Suprapubic skin (tissue), 4 donors: ENCODE data around the gene LHPP. TPM values are rescaled to one million over a fixed set of nuclear protein-coding genes. Genes with fewer than 3 reads are reported as not detected.

Experiments used
- DNase-seq, 2 donors: peaks; one replicate each; pipeline ENCODE4 v3.0.0-alpha.2; 2019; ENCODE audit warnings: low spot score in 2 of 2
- H3K27ac ChIP-seq: fragments of 200-600 bp; sonication (generic); one replicate; pipeline ENCODE4 v1.5.1; 2019
- H3K27me3 ChIP-seq: fragments of 200-600 bp; sonication (generic); one replicate; pipeline ENCODE4 v1.5.1; 2019
- H3K36me3 ChIP-seq: fragments of 200-600 bp; sonication (generic); one replicate; pipeline ENCODE4 v1.5.1; 2019
- H3K4me1 ChIP-seq: fragments of 200-600 bp; sonication (generic); one replicate; pipeline ENCODE4 v1.5.1; 2019
- H3K4me3 ChIP-seq: fragments of 200-600 bp; sonication (generic); one replicate; pipeline ENCODE4 v1.5.1; 2019; ENCODE audit warnings: mild to moderate bottlenecking
- H3K9me3 ChIP-seq: fragments of 200-600 bp; sonication (generic); one replicate; pipeline ENCODE4 v1.5.1; 2019
- EP300 ChIP-seq: sonication (generic); formaldehyde crosslinking; IDR thresholded peaks from one replicate; pipeline ENCODE4 v1.6.1; 2017; ENCODE audit warnings: antibody characterized with exemption
- POLR2A ChIP-seq, 2 donors: fragments of 450-650 bp; IDR thresholded peaks; one replicate each; pipeline ENCODE4 v1.6.1; 2017; ENCODE audit warnings: antibody characterized with exemption in 2 of 2, mild to moderate bottlenecking in 2 of 2, moderate library complexity in 2 of 2
- POLR2AphosphoS5 ChIP-seq, 3 donors: sonication (generic); formaldehyde crosslinking; IDR thresholded peaks; one replicate each; pipeline ENCODE4 v1.6.1; 2017; ENCODE audit warnings: antibody characterized with exemption in 3 of 3
- WGBS: methylation state at CpG from one replicate; pipeline ENCODE4 v1.1.5; 2018; 5-methylcytosine and 5-hydroxymethylcytosine counted together
- total RNA-seq, 4 donors: library from RNA; depleted of rRNA; stranded (reverse); fragments of >200 nt; gene quantifications; one replicate each; pipeline ENCODE4 v1.1.0, GENCODE V29; 2016
- TF ChIP-seq, protein P1 (sequence below), 2 donors: fragments of 200-600 bp in 1 of 2; fragments of 450-650 bp in 1 of 2; sonication (generic) in 1 of 2; IDR thresholded peaks; one replicate each; pipeline ENCODE4 v1.5.1; 2016 to 2019; ENCODE audit warnings: antibody characterized with exemption in 2 of 2, mild to moderate bottlenecking in 1 of 2, moderate library complexity in 1 of 2

The LHPP gene
- total RNA-seq, 4 donors from 2014 or later, result 14.4 to 22.6 (median 15.3) TPM

GRCh38 chr10:124626759-124627380 is 165.2 kb downstream of the LHPP start:
- H3K27ac ChIP-seq, result peak overlapping the region; percentile 59
- no peak for DNase-seq
- H3K4me1 ChIP-seq, result peaks cover 80% of the 10 kb centered on the region

DNA sequence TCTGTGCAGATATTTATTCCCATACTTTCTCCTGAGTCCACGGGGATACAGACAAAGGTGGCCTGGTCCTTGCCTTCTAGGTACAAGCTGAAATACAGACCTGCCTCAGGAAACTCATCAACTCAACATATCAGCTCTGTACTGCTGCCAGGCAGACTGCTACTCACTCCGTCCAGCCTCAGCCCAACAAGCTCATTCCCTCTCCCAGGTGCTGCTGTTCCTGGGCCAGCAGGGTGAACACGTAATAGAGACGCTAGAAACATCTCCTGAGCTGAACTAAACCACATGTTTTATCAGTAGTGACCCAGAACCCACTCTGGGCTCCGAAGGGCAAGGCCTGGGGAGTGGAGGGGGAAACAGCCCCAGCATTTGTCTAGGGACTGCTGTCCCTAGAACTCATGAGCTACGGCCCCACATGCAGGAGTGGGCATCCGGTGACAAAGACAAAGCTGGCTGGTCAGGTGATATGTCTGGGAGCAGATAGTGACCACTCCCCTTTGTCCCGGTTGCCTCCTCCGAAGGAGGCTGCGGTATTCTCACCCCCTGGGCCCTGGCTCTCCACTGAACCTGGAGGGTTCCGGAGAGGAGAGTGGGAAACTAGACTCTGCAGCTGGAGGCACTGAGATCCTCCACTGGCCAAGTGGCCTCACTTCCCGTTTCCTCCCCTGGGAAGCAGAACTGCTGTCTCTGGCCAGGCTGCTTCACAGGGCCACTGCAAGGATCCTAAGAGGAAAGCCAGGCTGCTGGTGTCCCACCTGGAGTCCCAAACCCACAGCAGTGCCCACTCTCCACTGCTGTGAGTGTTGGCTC is 166.4 kb downstream of the LHPP start:
- 60% methylated on average over 7 of the region's 12 CpGs for WGBS

More at GRCh38 chr10:124626759-124627380, 165.2 kb downstream of the LHPP start:
- Histone ChIP-seq H3K9me3 (no peaks in the 10 kb centered on the region), H3K27me3 (no peaks in the 10 kb centered on the region), H3K36me3 (peaks cover 20% of the 10 kb centered on the region), H3K4me3 (no peak overlapping the region)
- 42% methylated on average over 10 of the region's 13 CpGs for WGBS
- TF ChIP-seq, protein P1, sequence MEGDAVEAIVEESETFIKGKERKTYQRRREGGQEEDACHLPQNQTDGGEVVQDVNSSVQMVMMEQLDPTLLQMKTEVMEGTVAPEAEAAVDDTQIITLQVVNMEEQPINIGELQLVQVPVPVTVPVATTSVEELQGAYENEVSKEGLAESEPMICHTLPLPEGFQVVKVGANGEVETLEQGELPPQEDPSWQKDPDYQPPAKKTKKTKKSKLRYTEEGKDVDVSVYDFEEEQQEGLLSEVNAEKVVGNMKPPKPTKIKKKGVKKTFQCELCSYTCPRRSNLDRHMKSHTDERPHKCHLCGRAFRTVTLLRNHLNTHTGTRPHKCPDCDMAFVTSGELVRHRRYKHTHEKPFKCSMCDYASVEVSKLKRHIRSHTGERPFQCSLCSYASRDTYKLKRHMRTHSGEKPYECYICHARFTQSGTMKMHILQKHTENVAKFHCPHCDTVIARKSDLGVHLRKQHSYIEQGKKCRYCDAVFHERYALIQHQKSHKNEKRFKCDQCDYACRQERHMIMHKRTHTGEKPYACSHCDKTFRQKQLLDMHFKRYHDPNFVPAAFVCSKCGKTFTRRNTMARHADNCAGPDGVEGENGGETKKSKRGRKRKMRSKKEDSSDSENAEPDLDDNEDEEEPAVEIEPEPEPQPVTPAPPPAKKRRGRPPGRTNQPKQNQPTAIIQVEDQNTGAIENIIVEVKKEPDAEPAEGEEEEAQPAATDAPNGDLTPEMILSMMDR (IDR thresholded peaks at IDR 0.05), result no peak
- TF ChIP-seq EP300, result no peak
- TF ChIP-seq POLR2AphosphoS5 (IDR thresholded peaks at IDR 0.05), result no peak
- TF ChIP-seq POLR2A (IDR thresholded peaks at IDR 0.05), result no peak

DNA sequence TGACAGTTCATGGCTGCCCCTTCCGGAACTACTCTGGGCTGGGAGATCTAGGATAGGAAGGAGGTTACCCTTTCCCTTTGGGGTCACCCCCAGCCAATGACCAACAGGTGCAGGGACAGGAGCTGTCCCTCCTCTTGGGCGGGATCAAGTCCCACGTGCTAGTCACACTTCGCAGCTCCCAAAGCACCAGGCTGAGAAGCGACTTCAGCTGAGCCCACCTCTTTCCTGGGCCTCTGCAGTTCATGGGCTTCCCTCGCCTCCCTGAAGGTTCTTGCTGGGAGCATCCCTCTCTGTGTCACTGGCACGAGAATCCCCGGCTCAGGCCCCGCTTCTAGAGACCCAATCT is 167.0 kb downstream of the LHPP start:
- H3K4me1 ChIP-seq, result peaks cover 88% of the 10 kb centered on the region
- no peaks in the 10 kb centered on the region for H3K9me3 ChIP-seq
- WGBS, result 81% methylated on average over 7 of the region's 9 CpGs
- peak overlapping the region; percentile 35 for H3K27ac ChIP-seq
- DNase-seq, result no peak
- no peak for TF ChIP-seq EP300
- TF ChIP-seq, protein P1 (IDR thresholded peaks at IDR 0.05), result no peak
- no peak for TF ChIP-seq POLR2AphosphoS5 (IDR thresholded peaks at IDR 0.05)
- no peak for TF ChIP-seq POLR2A (IDR thresholded peaks at IDR 0.05)
- peaks cover 5% of the 10 kb centered on the region for H3K36me3 ChIP-seq
- no peaks in the 10 kb centered on the region for H3K27me3 ChIP-seq
- H3K4me3 ChIP-seq, result no peak overlapping the region

More for the DNA sequence above, 166.4 kb downstream of the LHPP start:
- no peak for DNase-seq
- TF ChIP-seq POLR2A (IDR thresholded peaks at IDR 0.05) (no peak), POLR2AphosphoS5 (IDR thresholded peaks at IDR 0.05) (no peak), EP300 (no peak)
- TF ChIP-seq, protein P1 (IDR thresholded peaks at IDR 0.05), result no peak
- Histone ChIP-seq H3K36me3 (peaks cover 10% of the 10 kb centered on the region), H3K27ac (peak overlapping the region; percentile 35), H3K9me3 (no peaks in the 10 kb centered on the region), H3K4me3 (no peak overlapping the region), H3K27me3 (no peaks in the 10 kb centered on the region), H3K4me1 (peaks cover 87% of the 10 kb centered on the region)

- no peaks in the 10 kb centered on the region for H3K9me3 ChIP-seq
- no peak overlapping the region for H3K4me3 ChIP-seq
- WGBS, result 57% methylated on average over 6 of the region's 6 CpGs
- no peak for DNase-seq
- H3K4me1 ChIP-seq, result peaks cover 88% of the 10 kb centered on the region
- H3K27me3 ChIP-seq, result no peaks in the 10 kb centered on the region
- H3K27ac ChIP-seq, result peak overlapping the region; percentile 10
- TF ChIP-seq POLR2A (IDR thresholded peaks at IDR 0.05), result no peak
- TF ChIP-seq POLR2AphosphoS5 (IDR thresholded peaks at IDR 0.05), result no peak
- TF ChIP-seq EP300, result no peak
- TF ChIP-seq, protein P1 (IDR thresholded peaks at IDR 0.05), result no peak
- H3K36me3 ChIP-seq, result peaks cover 1% of the 10 kb centered on the region
Observed at GRCh38 chr10:124629415-124629814, 167.8 kb downstream of the LHPP start.

GRCh38 chr10:124629842-124630241 is 168.2 kb downstream of the LHPP start:
- Histone ChIP-seq H3K36me3 (no peaks in the 10 kb centered on the region), H3K4me1 (peaks cover 83% of the 10 kb centered on the region), H3K27me3 (no peaks in the 10 kb centered on the region), H3K9me3 (no peaks in the 10 kb centered on the region), H3K4me3 (no peak overlapping the region), H3K27ac (peak overlapping the region; percentile 47)
- WGBS, result 63% methylated on average over 6 of the region's 6 CpGs
- no peak for TF ChIP-seq POLR2A (IDR thresholded peaks at IDR 0.05)
- TF ChIP-seq, protein P1 (IDR thresholded peaks at IDR 0.05), result no peak
- no peak for TF ChIP-seq EP300
- TF ChIP-seq POLR2AphosphoS5 (IDR thresholded peaks at IDR 0.05), result no peak
- DNase-seq, result no peak
